MG63 (cell line): ENCODE data around the gene GRID1. TPM values are rescaled to one million over a fixed set of nuclear protein-coding genes. Genes with fewer than 3 reads are reported as not detected.

Source experiments
- DNase-seq: peaks from one replicate; pipeline ENCODE4 v3.0.0-alpha.2; 2020
- H3K27me3 ChIP-seq: fragments of 250-450 bp; sonication (Bioruptor Pico); 2 replicates; pipeline ENCODE4 v1.5.1; 2020; ENCODE audit warnings: mild to moderate bottlenecking, moderate library complexity
- H3K36me3 ChIP-seq: fragments of 250-450 bp; sonication (Bioruptor Pico); 2 replicates; pipeline ENCODE4 v1.5.1; 2020; ENCODE audit warnings: mild to moderate bottlenecking, moderate library complexity
- H3K4me3 ChIP-seq: fragments of 250-450 bp; sonication (Bioruptor Pico); 2 replicates; pipeline ENCODE4 v1.5.1; 2020; ENCODE audit warnings: mild to moderate bottlenecking, moderate library complexity
- H3K9me3 ChIP-seq: fragments of 250-450 bp; sonication (Bioruptor Pico); 2 replicates; pipeline ENCODE4 v1.5.1; 2020; ENCODE audit warnings: mild to moderate bottlenecking, moderate library complexity
- total RNA-seq: library from RNA; depleted of rRNA; stranded (reverse); fragments of >200 nt; shearing (Covaris generic); gene quantifications from 2 replicates; pipeline ENCODE4 v1.2.3, GENCODE V29; 2014; ENCODE audit warnings: low replicate concordance

GRID1 gene
- total RNA-seq, 1 experiment from 2014 or later, result 0.10 TPM

DNA sequence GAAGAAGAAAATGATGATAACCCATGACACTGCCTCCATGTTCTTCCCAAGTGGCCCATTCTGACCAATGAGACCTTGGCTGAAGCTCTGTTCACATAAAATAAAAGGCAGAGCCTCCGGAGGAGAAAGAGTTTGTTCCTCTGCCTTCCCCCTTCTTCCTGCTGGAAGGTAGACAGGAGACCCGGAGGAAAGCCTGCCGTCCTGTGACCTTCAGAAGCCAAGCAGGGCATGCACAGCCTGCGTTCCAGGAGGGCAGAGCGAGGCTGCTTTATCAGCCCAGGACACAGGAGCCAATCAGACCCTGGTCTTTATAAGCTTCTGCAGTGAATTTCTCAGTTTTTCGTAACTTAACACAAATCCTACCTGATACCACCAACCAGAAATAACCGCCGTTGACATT lies 8.6 kb upstream of the GRID1 start:
- H3K27me3 ChIP-seq, result no peaks in the 10 kb centered on the region
- no peaks in the 10 kb centered on the region for H3K36me3 ChIP-seq
- H3K9me3 ChIP-seq, result no peaks in the 10 kb centered on the region
- no peak for DNase-seq
- no peak overlapping the region for H3K4me3 ChIP-seq

DNA sequence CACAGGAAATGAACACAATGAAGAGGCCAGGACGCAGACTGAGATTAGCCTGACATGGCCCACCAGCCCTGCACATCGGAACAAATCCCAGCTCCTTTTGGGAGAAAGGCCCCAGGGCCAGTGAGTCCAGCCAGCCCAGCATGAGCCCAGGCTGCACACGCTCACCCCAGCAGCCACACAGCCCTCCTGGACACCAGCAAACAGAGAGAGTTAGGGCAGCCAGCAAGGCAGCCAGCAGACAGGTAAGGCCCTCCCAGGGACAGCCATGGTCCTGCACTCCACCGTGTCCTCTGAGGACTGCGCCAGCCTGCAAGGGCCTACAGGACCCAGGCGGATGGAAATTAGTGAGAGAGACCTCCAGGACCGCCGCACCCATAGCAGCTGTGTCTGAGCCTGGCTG lies 8.1 kb upstream of the GRID1 start:
- DNase-seq, result no peak
- H3K27me3 ChIP-seq, result no peaks in the 10 kb centered on the region
- no peaks in the 10 kb centered on the region for H3K36me3 ChIP-seq
- no peaks in the 10 kb centered on the region for H3K9me3 ChIP-seq
- H3K4me3 ChIP-seq, result no peak overlapping the region

DNA sequence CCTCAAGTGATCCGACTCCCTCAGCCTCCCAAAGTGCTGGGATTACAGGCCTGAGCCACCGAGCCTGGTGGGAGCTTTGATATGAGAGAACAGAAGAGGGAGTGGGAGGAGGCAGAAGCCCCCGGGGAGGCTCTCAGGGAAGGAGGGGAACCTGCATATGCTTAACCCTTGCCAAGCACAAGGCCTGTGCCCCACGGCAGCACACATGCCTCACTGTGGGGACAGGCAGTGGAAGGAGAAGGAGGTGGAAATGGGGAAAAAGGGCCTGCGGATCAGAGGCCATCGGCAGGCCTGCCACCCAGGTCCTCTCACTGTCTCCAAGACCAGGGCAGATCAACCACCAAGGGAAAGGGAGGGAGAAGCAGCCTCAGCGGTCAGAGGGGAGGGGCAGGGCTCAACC lies 7.2 kb upstream of the GRID1 start:
- Histone ChIP-seq H3K9me3 (no peaks in the 10 kb centered on the region), H3K27me3 (no peaks in the 10 kb centered on the region), H3K4me3 (no peak overlapping the region), H3K36me3 (no peaks in the 10 kb centered on the region)
- no peak for DNase-seq

DNA sequence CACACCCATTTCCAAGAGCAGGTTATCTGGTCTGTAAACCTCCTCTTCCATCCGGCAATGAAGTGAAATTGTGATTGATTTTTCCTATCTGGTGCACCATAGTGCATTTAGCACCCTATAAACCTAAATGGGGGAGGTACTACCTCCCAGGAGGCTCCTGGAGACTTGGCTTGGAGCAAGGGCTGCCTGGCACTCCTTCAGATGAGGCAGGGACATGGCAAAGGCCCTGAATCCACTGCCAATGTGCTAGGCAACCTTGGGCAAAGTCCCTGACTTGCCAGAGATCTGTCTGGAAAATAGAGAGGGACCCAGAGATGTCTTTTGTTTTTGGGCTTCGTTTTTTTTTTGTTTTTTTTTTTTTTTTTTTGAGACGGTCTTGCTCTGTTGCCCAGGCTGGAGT lies 6.7 kb upstream of the GRID1 start:
- no peak for DNase-seq
- no peaks in the 10 kb centered on the region for H3K36me3 ChIP-seq
- no peaks in the 10 kb centered on the region for H3K27me3 ChIP-seq
- no peak overlapping the region for H3K4me3 ChIP-seq
- H3K9me3 ChIP-seq, result no peaks in the 10 kb centered on the region

DNA sequence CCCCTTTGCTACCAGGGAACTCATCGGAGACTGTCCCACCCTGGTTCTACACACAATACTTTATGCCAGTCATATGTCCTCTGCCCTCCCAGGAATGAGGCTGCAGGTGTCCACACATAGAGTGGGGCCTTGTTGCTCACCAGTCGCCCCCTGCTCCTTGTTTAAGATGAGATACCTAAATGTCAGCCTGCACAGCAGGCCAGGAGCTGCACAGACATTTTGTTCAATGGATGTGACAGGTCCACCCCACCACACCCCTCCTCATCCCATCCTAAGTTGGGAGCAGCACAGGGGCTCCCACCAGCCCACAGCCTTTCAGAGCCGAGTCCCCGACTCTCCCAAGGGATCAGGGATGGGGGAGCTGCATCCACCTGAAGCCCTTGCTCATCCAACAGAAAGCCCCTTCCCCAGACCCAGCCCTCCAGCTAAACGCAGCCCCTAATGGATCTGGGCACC lies 6.2 kb upstream of the GRID1 start:
- no peaks in the 10 kb centered on the region for H3K27me3 ChIP-seq
- no peaks in the 10 kb centered on the region for H3K36me3 ChIP-seq
- no peak overlapping the region for H3K4me3 ChIP-seq
- no peak for DNase-seq
- H3K9me3 ChIP-seq, result no peaks in the 10 kb centered on the region

DNA sequence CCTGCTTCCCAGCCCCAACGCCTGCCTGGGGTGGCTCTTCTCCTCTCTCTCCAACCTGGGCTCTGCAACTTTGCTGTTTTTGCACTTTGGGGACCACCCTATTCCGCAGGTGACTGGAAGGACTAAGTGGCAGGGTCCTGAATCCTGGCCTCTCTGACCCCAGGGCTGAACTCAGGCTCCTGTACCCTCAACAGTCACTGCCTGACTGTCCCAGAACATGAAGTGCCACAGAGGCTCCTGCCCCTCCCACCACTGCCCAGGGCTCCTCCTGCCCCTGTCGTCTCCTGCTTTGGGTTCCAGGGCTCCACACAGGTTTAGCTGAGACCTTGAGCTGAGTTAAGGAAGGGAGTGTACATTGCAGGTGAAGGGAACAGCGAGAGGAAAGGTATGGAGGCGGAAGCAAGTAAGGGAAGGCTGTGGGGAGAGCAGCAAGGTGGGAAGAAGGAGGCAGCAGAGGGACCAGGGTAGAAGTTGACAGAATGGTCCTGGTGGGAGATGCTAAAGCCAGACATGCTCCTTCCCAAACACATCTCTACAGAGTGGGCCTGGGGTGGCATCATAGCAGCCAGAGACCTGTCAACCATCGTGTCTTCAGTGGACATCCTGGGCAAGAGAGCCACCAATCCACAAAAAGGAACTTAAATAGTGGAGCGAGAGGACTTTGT lies 5.7 kb upstream of the GRID1 start:
- Histone ChIP-seq H3K9me3 (no peaks in the 10 kb centered on the region), H3K36me3 (no peaks in the 10 kb centered on the region), H3K27me3 (peaks cover 1% of the 10 kb centered on the region), H3K4me3 (no peak overlapping the region)
- no peak for DNase-seq

GRCh38 chr10:86371691-86372090 lies 5.1 kb upstream of the GRID1 start:
- Histone ChIP-seq H3K27me3 (peaks cover 5% of the 10 kb centered on the region), H3K9me3 (no peaks in the 10 kb centered on the region), H3K36me3 (no peaks in the 10 kb centered on the region), H3K4me3 (no peak overlapping the region)
- no peak for DNase-seq

GRCh38 chr10:86371116-86371515 lies 4.5 kb upstream of the GRID1 start:
- H3K4me3 ChIP-seq, result no peak overlapping the region
- H3K27me3 ChIP-seq, result peaks cover 5% of the 10 kb centered on the region
- DNase-seq, result no peak

GRCh38 chr10:86370006-86370585 lies 3.5 kb upstream of the GRID1 start:
- Histone ChIP-seq H3K27me3 (peaks cover 7% of the 10 kb centered on the region), H3K4me3 (no peak overlapping the region), H3K9me3 (no peaks in the 10 kb centered on the region), H3K36me3 (no peaks in the 10 kb centered on the region)
- no peak for DNase-seq

More at GRCh38 chr10:86371116-86371515, 4.5 kb upstream of the GRID1 start:
- Histone ChIP-seq H3K36me3 (no peaks in the 10 kb centered on the region), H3K9me3 (no peaks in the 10 kb centered on the region)

GRCh38 chr10:86368987-86369386 lies 2.4 kb upstream of the GRID1 start:
- H3K27me3 ChIP-seq, result peaks cover 7% of the 10 kb centered on the region
- DNase-seq, result no peak
- H3K36me3 ChIP-seq, result no peaks in the 10 kb centered on the region
- H3K9me3 ChIP-seq, result no peaks in the 10 kb centered on the region
- H3K4me3 ChIP-seq, result no peak overlapping the region

- no peaks in the 10 kb centered on the region for H3K36me3 ChIP-seq
- DNase-seq, result no peak
- H3K9me3 ChIP-seq, result no peaks in the 10 kb centered on the region
- H3K4me3 ChIP-seq, result no peak overlapping the region
- H3K27me3 ChIP-seq, result peaks cover 7% of the 10 kb centered on the region
These were observed 1.5 kb upstream of the GRID1 start for GRCh38 chr10:86368046-86368445.

GRCh38 chr10:86367152-86367951 lies 757 bp upstream of the GRID1 start:
- Histone ChIP-seq H3K27me3 (peaks cover 7% of the 10 kb centered on the region), H3K4me3 (peak overlapping the region; percentile 24), H3K9me3 (no peaks in the 10 kb centered on the region), H3K36me3 (no peaks in the 10 kb centered on the region)
- DNase-seq, result no peak

DNA sequence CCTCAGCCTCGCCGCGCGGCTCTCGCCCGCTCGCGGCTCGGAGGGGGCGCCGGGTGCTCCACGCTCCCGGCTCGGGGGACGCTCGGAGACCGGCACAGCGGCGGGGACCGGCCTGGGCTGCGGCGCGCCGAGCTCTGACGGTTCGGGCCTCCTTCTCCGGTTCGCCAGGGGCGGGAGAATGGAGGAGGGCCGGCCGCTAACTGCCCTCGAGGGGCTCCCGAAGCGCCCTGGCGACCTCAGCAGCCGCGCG lies 232 bp upstream of the GRID1 start:
- peaks cover 7% of the 10 kb centered on the region for H3K27me3 ChIP-seq
- no peaks in the 10 kb centered on the region for H3K36me3 ChIP-seq
- no peaks in the 10 kb centered on the region for H3K9me3 ChIP-seq
- DNase-seq, result no peak
- peak overlapping the region; percentile 24 for H3K4me3 ChIP-seq

- Histone ChIP-seq H3K9me3 (no peaks in the 10 kb centered on the region), H3K4me3 (peak overlapping the region; percentile 37; the same call in 1 of the 2 replicates), H3K27me3 (peaks cover 7% of the 10 kb centered on the region), H3K36me3 (no peaks in the 10 kb centered on the region)
- DNase-seq, result no peak
These were observed 1.1 kb downstream of the GRID1 start for GRCh38 chr10:86365346-86366032.

DNA sequence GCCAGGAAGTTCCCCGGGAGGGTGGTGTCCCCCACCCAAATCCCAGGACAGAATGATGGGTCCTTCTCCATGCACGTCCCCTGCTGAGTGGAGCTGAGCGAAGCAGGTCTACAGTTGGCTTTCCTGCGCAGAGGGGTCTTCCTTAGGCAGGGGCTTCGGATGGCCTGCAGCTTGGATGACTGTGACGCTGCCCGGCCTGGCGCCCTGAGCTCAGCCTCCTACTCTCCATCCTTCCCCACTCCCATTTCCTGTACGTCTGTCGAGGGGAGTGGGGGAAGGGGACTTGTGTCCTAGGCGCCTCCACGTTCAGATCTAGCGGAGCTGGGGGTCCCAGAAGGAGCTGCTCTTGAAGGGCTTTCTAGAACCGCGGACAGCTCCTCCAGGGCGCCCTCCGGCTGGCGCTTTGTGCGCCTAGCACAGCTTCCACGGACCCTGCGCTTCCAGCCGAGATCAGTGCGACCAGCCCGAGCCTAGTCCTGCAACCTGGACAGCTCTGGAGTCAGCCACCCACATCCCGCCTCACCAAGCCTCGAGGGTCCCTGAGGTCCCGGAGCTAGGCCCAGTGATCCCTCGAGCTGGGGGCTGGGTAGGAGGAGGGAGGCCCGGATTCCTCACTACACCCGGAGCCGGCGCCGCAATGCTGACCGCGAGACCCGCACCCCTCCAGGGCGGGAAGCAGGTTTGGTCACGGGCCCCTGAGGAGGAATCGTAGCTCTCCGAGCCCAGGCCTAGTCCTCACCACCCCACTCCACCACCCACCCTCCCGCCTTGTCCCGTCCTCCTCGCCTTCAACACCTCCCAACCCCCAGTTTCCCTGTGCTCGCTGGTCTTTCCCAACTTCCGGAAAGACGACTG lies 1.9 kb downstream of the GRID1 start:
- DNase-seq, result no peak
- Histone ChIP-seq H3K36me3 (no peaks in the 10 kb centered on the region), H3K9me3 (no peaks in the 10 kb centered on the region), H3K27me3 (peaks cover 7% of the 10 kb centered on the region), H3K4me3 (no peak overlapping the region)

- Histone ChIP-seq H3K9me3 (no peaks in the 10 kb centered on the region), H3K27me3 (peaks cover 7% of the 10 kb centered on the region), H3K4me3 (no peak overlapping the region), H3K36me3 (no peaks in the 10 kb centered on the region)
- no peak for DNase-seq
These were observed 2.6 kb downstream of the GRID1 start for GRCh38 chr10:86363833-86364490.
